Measurements from ENCODE around the gene CUL5. TPM values are rescaled to one million over a fixed set of nuclear protein-coding genes. Genes with fewer than 3 reads are reported as not detected.
"Not testable (repeated sequence)": the region's sequence is repeated elsewhere in the genome, so short reads cannot be mapped to it uniquely, and the experiment has no call there.

CUL5 gene
- total RNA-seq, 1 donor from 2014 or later: 6.0 TPM

GRCh38 chr11:108025387-108026080 lies 16.8 kb downstream of the CUL5 start:
- no peak for TF ChIP-seq CTCF (IDR thresholded peaks at IDR 0.05)
- DNase-seq (ENCODE audit: low spot score in 2 of 2): no peak
- intact Hi-C loops (cut with DNase I): no loop called here
- no peaks in the 10 kb centered on the region for H3K36me3 ChIP-seq
- H3K27ac ChIP-seq: no peak overlapping the region
- H3K9me3 ChIP-seq: no peaks in the 10 kb centered on the region
- no peaks in the 10 kb centered on the region for H3K4me1 ChIP-seq
- no peak overlapping the region for H3K4me3 ChIP-seq
- no peaks in the 10 kb centered on the region for H3K27me3 ChIP-seq

- Histone ChIP-seq H3K4me1 (no peaks in the 10 kb centered on the region), H3K4me3 (no peak overlapping the region), H3K36me3 (no peaks in the 10 kb centered on the region), H3K9me3 (no peaks in the 10 kb centered on the region), H3K27ac (no peak overlapping the region), H3K27me3 (no peaks in the 10 kb centered on the region)
- TF ChIP-seq CTCF (IDR thresholded peaks at IDR 0.05): no peak
- DNase-seq (ENCODE audit: low spot score in 2 of 2): no peak
- intact Hi-C loops (cut with DNase I): no loop called here
Measured at GRCh38 chr11:108027057-108027456, 18.4 kb downstream of the CUL5 start.

GRCh38 chr11:108028822-108029441 lies 20.2 kb downstream of the CUL5 start:
- H3K27me3 ChIP-seq; DNase-seq (ENCODE audit: low spot score in 2 of 2); H3K36me3 ChIP-seq; H3K27ac ChIP-seq; intact Hi-C loops (cut with DNase I); H3K4me1 ChIP-seq; H3K4me3 ChIP-seq; H3K9me3 ChIP-seq: not testable (repeated sequence)

GRCh38 chr11:108031604-108032003 lies 22.9 kb downstream of the CUL5 start:
- H3K4me1 ChIP-seq; H3K4me3 ChIP-seq; H3K27me3 ChIP-seq; H3K9me3 ChIP-seq; intact Hi-C loops (cut with DNase I); H3K27ac ChIP-seq; DNase-seq (ENCODE audit: low spot score in 2 of 2): not testable (repeated sequence)
- H3K36me3 ChIP-seq: peaks cover 0 to 28% of the 10 kb centered on the region in 2 donors

GRCh38 chr11:108032800-108033199 lies 24.1 kb downstream of the CUL5 start:
- TF ChIP-seq CTCF (IDR thresholded peaks at IDR 0.05): no peak
- Histone ChIP-seq H3K27me3 (no peaks in the 10 kb centered on the region), H3K4me1 (no peaks in the 10 kb centered on the region), H3K27ac (no peak overlapping the region), H3K4me3 (no peak overlapping the region), H3K36me3 (peaks cover 0 to 36% of the 10 kb centered on the region in 2 donors), H3K9me3 (no peaks in the 10 kb centered on the region)
- no peak for DNase-seq (ENCODE audit: low spot score in 2 of 2)
- intact Hi-C loops (cut with DNase I): no loop called here

- TF ChIP-seq CTCF (IDR thresholded peaks at IDR 0.05): no peak
- intact Hi-C loops (cut with DNase I): no loop called here
Measured at GRCh38 chr11:108034034-108034433, 25.3 kb downstream of the CUL5 start.

More at GRCh38 chr11:108034034-108034433, 25.3 kb downstream of the CUL5 start:
- no peak for DNase-seq (ENCODE audit: low spot score in 2 of 2)
- Histone ChIP-seq H3K4me1 (no peaks in the 10 kb centered on the region), H3K36me3 (peaks cover 0 to 36% of the 10 kb centered on the region in 2 donors), H3K4me3 (no peak overlapping the region), H3K9me3 (no peaks in the 10 kb centered on the region), H3K27me3 (no peaks in the 10 kb centered on the region), H3K27ac (no peak overlapping the region)

Data from ascending aorta (tissue), 2 donors.